Glutamatergic neuron (in vitro differentiated cells): ENCODE data around the gene GNG7. TPM values are rescaled to one million over a fixed set of nuclear protein-coding genes. Genes with fewer than 3 reads are reported as not detected.

Source experiments
- DNase-seq: peaks from one replicate; pipeline ENCODE4 v3.0.0; 2022
- H3K27ac Mint-ChIP-seq: one replicate; pipeline ENCODE4 v1.8.0; 2020; ENCODE audit warnings: mild to moderate bottlenecking, mixed read lengths, inconsistent platforms; ENCODE audit not compliant: unreplicated experiment
- H3K27me3 Mint-ChIP-seq: one replicate; pipeline ENCODE4 v1.8.0; 2020; ENCODE audit warnings: mild to moderate bottlenecking, moderate library complexity, mixed read lengths, inconsistent platforms; ENCODE audit not compliant: unreplicated experiment
- H3K36me3 Mint-ChIP-seq: one replicate; pipeline ENCODE4 v1.8.0; 2020; ENCODE audit warnings: mild to moderate bottlenecking, mixed read lengths, inconsistent platforms; ENCODE audit not compliant: unreplicated experiment
- H3K4me1 Mint-ChIP-seq: one replicate; pipeline ENCODE4 v1.8.0; 2020; ENCODE audit warnings: mild to moderate bottlenecking, low read depth, mixed read lengths, inconsistent platforms; ENCODE audit not compliant: unreplicated experiment
- H3K4me3 Mint-ChIP-seq: one replicate; pipeline ENCODE4 v1.8.0; 2020; ENCODE audit warnings: mild to moderate bottlenecking, mixed read lengths, inconsistent platforms; ENCODE audit not compliant: unreplicated experiment
- H3K9me3 Mint-ChIP-seq: one replicate; pipeline ENCODE4 v1.8.0; 2020; ENCODE audit warnings: mild to moderate bottlenecking, moderate library complexity, mixed read lengths, inconsistent platforms; ENCODE audit not compliant: unreplicated experiment
- CTCF ChIP-seq: fragments of 200-600 bp; sonication (generic); IDR thresholded peaks from one replicate; pipeline ENCODE4 v1.5.0; 2021; ENCODE audit not compliant: partially characterized antibody, unreplicated experiment
- total RNA-seq: library from RNA; stranded (reverse); fragmentation: NEBNext Ultra II Directional; extraction: Animal tissue kit (Norgen Biotek cat#: 25700); gene quantifications from one replicate; pipeline ENCODE4 v1.2.1, GENCODE V29; 2021; ENCODE audit not compliant: unreplicated experiment

Gene GNG7
- total RNA-seq, 1 donor from 2014 or later: 8.0 TPM

GRCh38 chr19:2665103-2665502 is 37.4 kb downstream of the GNG7 start:
- Mint-ChIP-seq H3K4me3 (no peak overlapping the region), H3K36me3 (no peaks in the 10 kb centered on the region), H3K27me3 (no peaks in the 10 kb centered on the region), H3K27ac (no peak overlapping the region), H3K9me3 (peaks cover 2% of the 10 kb centered on the region), H3K4me1 (no peaks in the 10 kb centered on the region)
- no peak for TF ChIP-seq CTCF
- DNase-seq: no peak

- Mint-ChIP-seq H3K27me3 (no peaks in the 10 kb centered on the region), H3K4me1 (no peaks in the 10 kb centered on the region), H3K9me3 (peaks cover 2% of the 10 kb centered on the region), H3K4me3 (no peak overlapping the region), H3K36me3 (no peaks in the 10 kb centered on the region), H3K27ac (no peak overlapping the region)
- TF ChIP-seq CTCF: no peak
- no peak for DNase-seq
Measured at GRCh38 chr19:2663920-2664571, 38.4 kb downstream of the GNG7 start.

GRCh38 chr19:2661615-2662014 is 40.9 kb downstream of the GNG7 start:
- TF ChIP-seq CTCF: no peak
- Mint-ChIP-seq H3K27me3 (peaks cover 3% of the 10 kb centered on the region), H3K27ac (no peak overlapping the region), H3K4me1 (peaks cover 8% of the 10 kb centered on the region), H3K4me3 (no peak overlapping the region), H3K36me3 (no peaks in the 10 kb centered on the region), H3K9me3 (peaks cover 2% of the 10 kb centered on the region)
- no peak for DNase-seq

- DNase-seq: no peak
- Mint-ChIP-seq H3K27me3 (peaks cover 3% of the 10 kb centered on the region), H3K36me3 (no peaks in the 10 kb centered on the region), H3K4me1 (peaks cover 8% of the 10 kb centered on the region), H3K9me3 (peaks cover 2% of the 10 kb centered on the region), H3K27ac (no peak overlapping the region), H3K4me3 (no peak overlapping the region)
- no peak for TF ChIP-seq CTCF
Measured at GRCh38 chr19:2659856-2660432, 42.5 kb downstream of the GNG7 start.

GRCh38 chr19:2656533-2656932 is 46.0 kb downstream of the GNG7 start:
- no peak for TF ChIP-seq CTCF
- H3K27me3 Mint-ChIP-seq: peaks cover 3% of the 10 kb centered on the region
- H3K27ac Mint-ChIP-seq: no peak overlapping the region
- no peaks in the 10 kb centered on the region for H3K36me3 Mint-ChIP-seq
- H3K4me1 Mint-ChIP-seq: peaks cover 8% of the 10 kb centered on the region
- H3K9me3 Mint-ChIP-seq: no peaks in the 10 kb centered on the region
- DNase-seq: no peak
- no peak overlapping the region for H3K4me3 Mint-ChIP-seq
